Activated naive CD8-positive, alpha-beta T cell treated with anti-CD3 and anti-CD28 coated beads, Interleukin-2, amount 10 ng/mL, durations not matched to agents 7 days and 5 days (primary cell): Measurements from ENCODE around the gene KCTD1. TPM values are rescaled to one million over a fixed set of nuclear protein-coding genes. Genes with fewer than 3 reads are reported as not detected.

ENCODE experiments used
- ATAC-seq: fragments of 150-1000 bp; cut with Tn5 transposase; one replicate; pipeline ENCODE4 v1.10.0; 2021; ENCODE audit warnings: low read depth, moderate library complexity
- POLR2A ChIA-PET: fragments of 350-600 bp; sonication (Branson Sonifier 250); formaldehyde crosslinking; loops from one replicate; lab custom pipeline; 2021; ENCODE audit warnings: antibody characterized with exemption; lab: Charles Lee
- DNase-seq: peaks from one replicate; pipeline ENCODE4 v3.0.0; 2021
- H3K27ac Mint-ChIP-seq: one replicate; pipeline ENCODE4 v1.8.0; 2022; ENCODE audit warnings: mild to moderate bottlenecking, mixed read lengths
- H3K27me3 Mint-ChIP-seq: one replicate; pipeline ENCODE4 v1.8.0; 2022; ENCODE audit warnings: mild to moderate bottlenecking, moderate library complexity, mixed read lengths
- H3K36me3 Mint-ChIP-seq: one replicate; pipeline ENCODE4 v1.8.0; 2021; ENCODE audit warnings: mild to moderate bottlenecking, mixed read lengths
- H3K4me1 Mint-ChIP-seq: one replicate; pipeline ENCODE4 v1.8.0; 2021; ENCODE audit warnings: mixed read lengths
- H3K4me3 Mint-ChIP-seq: one replicate; pipeline ENCODE4 v1.8.0; 2022; ENCODE audit warnings: mild to moderate bottlenecking, moderate library complexity, mixed read lengths
- H3K9me3 Mint-ChIP-seq: one replicate; pipeline ENCODE4 v1.8.0; 2021; ENCODE audit warnings: mixed read lengths
- total RNA-seq, 2 experiments: library from RNA; stranded (reverse); gene quantifications; one replicate each; pipeline ENCODE4 v1.2.3, GENCODE V29; 2021

KCTD1 gene
- total RNA-seq, 2 experiments from 2014 or later = 4.0 to 4.1 TPM

DNA sequence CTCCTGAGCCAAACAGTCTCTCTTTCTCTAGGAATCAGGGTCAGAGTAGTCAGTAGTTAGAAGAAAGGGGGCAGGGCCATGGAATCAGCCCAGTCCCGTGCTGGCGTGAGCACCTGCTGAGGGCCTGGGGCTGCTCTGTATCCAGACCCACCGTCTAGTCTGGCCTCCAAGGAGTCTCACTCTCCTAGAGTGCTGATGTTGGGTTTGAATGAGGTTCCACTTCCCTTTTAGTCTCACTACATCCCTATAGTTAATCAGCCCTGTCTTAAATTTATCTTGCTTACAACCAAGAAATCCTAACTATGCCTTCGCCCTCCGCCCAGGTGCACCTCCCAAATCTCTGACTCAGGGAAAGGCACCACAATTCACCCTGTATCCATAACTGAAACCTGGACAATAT lies 13.4 kb upstream of the KCTD1 start:
- DNase-seq (no peak), ATAC-seq (no peak)
- no peak overlapping the region for H3K27ac Mint-ChIP-seq
- peaks cover 16% of the 10 kb centered on the region for H3K27me3 Mint-ChIP-seq
- no peaks in the 10 kb centered on the region for H3K9me3 Mint-ChIP-seq
- POLR2A ChIA-PET = no interaction called here
- no peaks in the 10 kb centered on the region for H3K4me1 Mint-ChIP-seq
- H3K36me3 Mint-ChIP-seq = no peaks in the 10 kb centered on the region
- no peak overlapping the region for H3K4me3 Mint-ChIP-seq

DNA sequence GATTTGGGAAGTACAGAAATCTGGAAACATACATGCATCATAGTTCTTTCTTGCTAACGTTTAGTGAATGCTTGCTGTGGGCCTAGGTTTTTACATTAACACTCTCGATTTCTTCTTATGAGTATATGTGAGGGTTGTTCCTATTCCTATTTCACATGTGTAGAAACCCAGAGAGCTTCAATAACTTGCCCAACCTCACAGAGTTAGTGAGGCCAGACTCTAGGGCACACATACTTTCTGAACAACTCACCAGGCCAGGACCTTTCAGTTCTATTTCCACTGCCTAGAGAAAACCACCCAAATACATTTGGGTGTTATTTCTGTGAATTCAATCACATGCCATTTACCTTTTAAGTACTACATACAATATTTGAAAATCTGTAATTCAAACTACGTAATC lies 8.2 kb upstream of the KCTD1 start:
- Mint-ChIP-seq H3K27me3 (peaks cover 38% of the 10 kb centered on the region), H3K36me3 (no peaks in the 10 kb centered on the region), H3K9me3 (no peaks in the 10 kb centered on the region), H3K4me1 (no peaks in the 10 kb centered on the region), H3K4me3 (no peak overlapping the region), H3K27ac (no peak overlapping the region)
- DNase-seq (no peak), ATAC-seq (no peak)
- POLR2A ChIA-PET = no interaction called here

DNA sequence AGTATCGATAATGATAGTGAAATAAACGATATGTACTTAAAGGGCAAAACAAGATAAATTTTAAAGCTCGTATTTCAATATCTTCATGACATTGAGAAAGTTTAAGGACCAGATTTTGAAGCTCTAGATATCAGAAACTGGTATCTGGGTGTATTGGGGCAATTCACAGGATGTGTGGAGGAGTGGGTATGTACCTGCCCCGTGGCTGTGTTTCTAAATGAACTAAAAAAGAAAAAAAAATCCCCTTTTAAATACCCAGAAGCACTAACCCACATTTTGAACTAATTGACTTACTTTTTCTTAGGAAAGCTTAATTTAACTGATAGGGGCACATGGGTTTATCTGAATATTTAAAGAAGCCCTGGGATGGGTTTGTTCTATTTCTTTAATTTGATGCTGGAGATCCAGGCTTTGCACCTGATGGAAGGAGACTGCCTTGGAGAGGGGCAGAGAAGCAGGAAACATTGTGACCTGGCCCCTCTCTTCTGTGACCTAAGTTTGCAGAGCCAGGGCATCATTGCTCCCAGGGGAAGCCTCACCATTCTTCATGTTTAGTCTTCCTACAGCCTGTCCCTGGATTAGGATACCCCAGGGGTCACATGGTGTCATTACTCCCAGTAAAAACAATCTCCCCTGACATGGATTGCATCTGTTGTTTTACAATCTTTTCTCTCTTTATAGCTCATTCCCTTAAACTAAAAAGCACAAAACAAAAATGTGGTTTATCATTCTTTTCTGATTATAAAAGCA lies 7.6 kb upstream of the KCTD1 start:
- H3K4me3 Mint-ChIP-seq = no peak overlapping the region
- no peak for ATAC-seq
- no peaks in the 10 kb centered on the region for H3K4me1 Mint-ChIP-seq
- POLR2A ChIA-PET = no interaction called here
- H3K27ac Mint-ChIP-seq = no peak overlapping the region
- no peak for DNase-seq
- H3K27me3 Mint-ChIP-seq = peaks cover 44% of the 10 kb centered on the region
- H3K36me3 Mint-ChIP-seq = no peaks in the 10 kb centered on the region
- no peaks in the 10 kb centered on the region for H3K9me3 Mint-ChIP-seq

DNA sequence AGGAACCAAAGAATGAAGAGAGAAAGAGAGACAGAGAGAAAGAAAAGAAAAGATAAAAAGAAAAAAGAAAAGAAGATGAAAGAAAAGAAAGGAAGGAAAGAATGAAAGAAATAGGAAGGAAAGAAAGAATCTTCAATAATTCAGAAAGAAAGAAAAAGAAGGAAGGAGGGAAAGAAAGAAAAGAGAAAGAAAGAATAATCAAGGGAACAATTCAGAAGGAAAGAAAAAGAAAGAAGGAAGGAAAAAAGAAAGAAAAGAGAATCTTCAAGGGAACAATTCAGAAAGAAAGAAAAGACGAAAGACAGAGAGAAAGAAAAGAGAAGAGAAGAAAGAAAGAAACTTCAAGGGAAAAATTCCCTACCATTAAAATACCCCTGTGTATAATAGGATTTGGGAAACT lies 5.6 kb upstream of the KCTD1 start:
- no peak for ATAC-seq
- DNase-seq = no peak

DNA sequence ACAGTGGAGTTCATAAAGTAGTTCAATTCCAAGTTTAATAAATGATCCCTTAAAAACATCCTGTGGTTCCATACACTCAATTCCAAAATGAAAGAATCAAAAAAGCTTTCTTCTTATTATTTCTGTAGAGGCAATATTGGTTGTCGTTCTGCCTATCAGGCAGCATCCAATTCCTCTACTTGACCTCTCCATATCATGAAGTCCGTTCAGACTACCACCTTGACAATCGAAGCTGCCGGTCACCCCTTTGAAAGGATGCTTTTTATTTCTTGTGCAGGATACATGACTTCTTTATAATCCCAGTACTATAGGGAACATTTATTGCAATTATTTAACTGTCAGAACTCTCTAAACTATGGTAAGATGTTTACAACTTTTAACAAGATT lies 3.3 kb upstream of the KCTD1 start:
- POLR2A ChIA-PET = no interaction called here
- DNase-seq (no peak), ATAC-seq (no peak)
- Mint-ChIP-seq H3K36me3 (no peaks in the 10 kb centered on the region), H3K4me1 (peaks cover 10% of the 10 kb centered on the region), H3K27me3 (peaks cover 50% of the 10 kb centered on the region), H3K27ac (no peak overlapping the region), H3K4me3 (no peak overlapping the region), H3K9me3 (no peaks in the 10 kb centered on the region)

More for the DNA sequence above, 5.6 kb upstream of the KCTD1 start:
- H3K27ac Mint-ChIP-seq = no peak overlapping the region
- H3K4me1 Mint-ChIP-seq = peaks cover 6% of the 10 kb centered on the region
- peaks cover 54% of the 10 kb centered on the region for H3K27me3 Mint-ChIP-seq
- no peaks in the 10 kb centered on the region for H3K36me3 Mint-ChIP-seq
- H3K4me3 Mint-ChIP-seq = no peak overlapping the region
- POLR2A ChIA-PET = no interaction called here
- H3K9me3 Mint-ChIP-seq = no peaks in the 10 kb centered on the region

DNA sequence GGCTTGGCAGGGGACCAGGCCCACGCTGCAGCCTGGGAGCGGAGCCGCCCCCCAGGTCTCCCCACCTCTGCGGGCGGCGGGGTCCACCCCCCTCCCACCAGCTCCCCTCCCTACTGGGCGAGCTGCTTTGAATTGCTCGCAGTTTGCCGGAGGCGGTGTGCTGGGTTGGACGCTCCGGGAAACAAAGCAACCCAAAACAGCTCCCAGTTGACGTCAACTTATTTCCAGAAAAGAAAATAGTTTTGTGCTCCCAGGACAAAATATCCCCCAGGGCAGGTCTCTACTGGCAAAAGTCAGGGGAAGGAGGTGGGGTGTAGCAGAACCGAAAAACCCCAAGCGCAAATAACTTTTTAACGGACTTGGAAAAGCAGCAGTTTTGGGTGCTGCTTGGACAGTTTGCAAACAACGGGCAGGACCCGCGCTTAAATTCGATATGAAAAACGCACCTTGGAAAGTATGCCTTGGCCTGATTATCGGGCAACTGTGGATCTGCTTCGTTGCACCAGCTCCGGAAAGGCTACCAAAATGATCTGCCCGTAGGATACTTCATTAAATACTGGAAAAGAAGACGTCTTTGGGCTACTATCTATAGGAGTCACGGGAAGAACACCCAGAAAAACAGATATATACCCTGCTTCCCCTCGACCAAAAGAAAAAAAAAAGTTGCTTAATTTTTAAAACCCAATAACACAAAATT lies 2.8 kb upstream of the KCTD1 start:
- H3K36me3 Mint-ChIP-seq = peaks cover 2% of the 10 kb centered on the region
- no peak overlapping the region for H3K4me3 Mint-ChIP-seq
- H3K9me3 Mint-ChIP-seq = no peaks in the 10 kb centered on the region
- H3K4me1 Mint-ChIP-seq = peaks cover 16% of the 10 kb centered on the region
- POLR2A ChIA-PET = no interaction called here
- H3K27me3 Mint-ChIP-seq = peaks cover 53% of the 10 kb centered on the region
- ATAC-seq = no peak
- peak; percentile 25 for DNase-seq
- H3K27ac Mint-ChIP-seq = no peak overlapping the region

DNA sequence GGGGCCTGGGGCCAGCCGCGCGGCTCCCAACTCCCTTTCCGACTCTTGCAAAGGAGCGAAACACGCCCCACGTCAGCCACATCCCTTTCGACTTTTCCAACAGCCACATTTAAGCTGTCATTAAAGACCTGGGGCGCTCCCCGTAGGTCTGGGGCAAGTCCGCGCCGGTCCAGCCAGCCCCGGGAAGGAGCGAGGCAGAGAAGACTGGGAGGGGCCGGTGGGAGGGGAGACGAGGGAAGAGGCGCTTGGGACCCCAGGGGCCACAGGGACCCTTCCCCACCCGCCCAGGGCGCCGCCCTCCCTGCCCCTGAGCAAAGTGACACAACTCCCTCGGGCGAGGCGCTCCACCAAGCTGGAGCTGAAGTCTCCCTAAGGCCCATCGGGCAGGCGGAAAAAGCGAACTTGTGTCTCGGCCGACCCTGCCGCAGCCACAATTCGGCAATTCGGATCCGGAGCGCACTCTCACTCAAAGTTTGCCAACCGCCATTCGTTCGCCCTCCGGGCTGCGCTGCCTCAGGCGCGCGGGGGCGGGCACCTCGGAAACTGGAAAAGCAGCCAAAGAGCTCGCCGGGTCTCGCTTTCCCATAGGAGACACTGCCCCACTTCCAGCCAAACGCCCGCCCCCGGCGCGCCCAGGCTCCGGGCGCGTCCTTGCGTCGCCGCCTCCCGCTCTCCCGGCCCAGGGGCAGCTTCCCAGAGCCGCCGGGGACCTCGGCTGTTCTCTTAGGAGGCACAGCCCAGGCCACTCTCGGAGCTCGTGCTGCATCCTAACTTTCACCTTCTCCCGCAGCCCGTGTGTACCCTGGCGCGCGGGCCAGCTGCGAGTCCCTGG lies 1.1 kb upstream of the KCTD1 start:
- Mint-ChIP-seq H3K4me1 (peaks cover 18% of the 10 kb centered on the region), H3K4me3 (peak overlapping the region; percentile 73), H3K27me3 (peaks cover 48% of the 10 kb centered on the region), H3K9me3 (no peaks in the 10 kb centered on the region), H3K36me3 (peaks cover 2% of the 10 kb centered on the region), H3K27ac (no peak overlapping the region)
- DNase-seq (peak; percentile 44), ATAC-seq (no peak)
- POLR2A ChIA-PET = no interaction called here

DNA sequence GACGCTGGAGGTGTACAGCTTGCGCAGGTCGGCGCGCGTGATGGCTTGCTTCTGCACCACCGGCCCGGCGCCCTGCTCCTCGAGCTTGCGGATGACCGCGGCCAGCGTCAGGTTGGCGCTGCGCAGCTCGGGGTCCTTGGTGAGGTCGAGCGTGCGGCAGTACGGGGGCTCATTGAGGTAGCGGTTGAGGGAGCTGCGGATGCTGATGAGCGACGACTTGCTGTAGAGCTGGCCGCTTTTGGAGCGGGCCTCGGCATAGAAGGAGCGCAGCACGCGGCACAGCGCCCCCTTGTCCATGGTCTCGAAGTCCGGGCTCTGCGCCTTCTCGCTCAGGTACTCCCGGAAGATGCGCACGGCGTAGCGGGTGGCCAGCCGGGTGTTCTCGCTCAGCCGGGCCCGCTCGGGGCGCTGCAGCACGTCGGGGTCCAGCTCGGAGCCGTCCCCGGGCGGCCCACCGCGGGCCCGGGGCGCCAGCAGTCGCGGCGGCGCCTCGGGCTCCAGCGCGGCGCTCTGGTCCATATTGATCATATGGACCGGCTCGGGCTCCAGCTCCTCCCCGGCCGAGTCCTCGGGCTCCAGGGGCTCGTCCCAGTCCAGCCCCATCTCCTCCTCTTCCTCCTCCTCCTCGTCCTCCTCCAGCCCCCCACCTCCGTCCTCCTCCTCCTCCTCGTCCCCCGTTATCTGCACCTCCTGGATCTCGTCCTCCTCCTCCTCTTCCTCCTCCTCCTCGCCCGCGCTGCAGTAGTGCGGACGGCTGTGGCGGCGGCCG lies 523 bp downstream of the KCTD1 start:
- H3K27ac Mint-ChIP-seq = peak overlapping the region; percentile 71
- DNase-seq (peak; percentile 74), ATAC-seq (peak; percentile 79)
- H3K36me3 Mint-ChIP-seq = peaks cover 4% of the 10 kb centered on the region
- H3K4me1 Mint-ChIP-seq = peaks cover 24% of the 10 kb centered on the region
- peak overlapping the region; percentile 89 for H3K4me3 Mint-ChIP-seq
- POLR2A ChIA-PET = interaction anchor here (0.9 to 1.2 kb wide), 2 partner anchors 67 to 164 kb away, joined by 3 to 4 read pairs; no protein-coding TSS in a partner anchor
- no peaks in the 10 kb centered on the region for H3K9me3 Mint-ChIP-seq
- H3K27me3 Mint-ChIP-seq = peaks cover 33% of the 10 kb centered on the region

DNA sequence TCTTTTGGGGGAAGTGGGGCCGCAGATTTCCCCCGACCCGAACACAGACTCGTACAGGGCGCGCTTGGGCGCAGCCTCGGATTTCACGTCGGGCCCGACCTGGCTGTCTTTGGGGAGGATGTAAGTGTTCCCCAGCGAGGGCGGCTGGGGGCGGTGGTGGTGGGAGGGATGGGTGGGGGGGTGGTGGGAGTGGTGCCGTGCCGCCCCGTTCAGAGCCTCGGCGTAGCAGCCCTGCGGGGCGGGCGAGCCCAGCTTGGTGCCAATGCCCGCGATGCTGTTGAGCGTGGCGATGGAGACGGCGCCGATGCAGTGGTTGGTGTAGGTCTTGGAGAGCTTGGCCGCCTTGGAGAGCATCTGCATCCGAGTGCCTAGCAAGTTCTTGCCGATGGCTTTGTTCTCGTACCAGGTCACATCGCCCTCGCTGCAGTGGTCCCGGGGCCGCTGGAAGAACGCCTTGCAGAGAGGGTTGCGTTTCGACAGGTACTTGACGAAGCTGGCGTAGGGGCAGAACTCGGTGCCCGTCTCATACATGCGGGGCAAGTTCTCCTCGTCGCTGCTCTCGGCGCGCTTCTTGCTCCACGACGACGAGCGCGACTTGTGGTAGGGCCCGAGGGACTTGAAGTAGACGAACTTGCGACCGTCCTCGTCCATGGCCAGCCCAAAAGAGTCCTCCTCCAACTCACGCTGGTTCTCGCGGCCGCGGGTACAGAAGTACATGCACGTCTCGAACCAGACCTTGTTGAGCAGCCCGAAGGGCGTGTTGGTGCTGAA lies 1.3 kb downstream of the KCTD1 start:
- Mint-ChIP-seq H3K27me3 (peaks cover 26% of the 10 kb centered on the region), H3K4me1 (peaks cover 24% of the 10 kb centered on the region), H3K4me3 (peak overlapping the region; percentile 73), H3K36me3 (peaks cover 4% of the 10 kb centered on the region), H3K27ac (no peak overlapping the region), H3K9me3 (no peaks in the 10 kb centered on the region)
- POLR2A ChIA-PET = interaction anchor here (0.9 to 1.2 kb wide), 2 partner anchors 66 to 163 kb away, joined by 3 to 4 read pairs; no protein-coding TSS in a partner anchor
- ATAC-seq (no peak), DNase-seq (no peak)

DNA sequence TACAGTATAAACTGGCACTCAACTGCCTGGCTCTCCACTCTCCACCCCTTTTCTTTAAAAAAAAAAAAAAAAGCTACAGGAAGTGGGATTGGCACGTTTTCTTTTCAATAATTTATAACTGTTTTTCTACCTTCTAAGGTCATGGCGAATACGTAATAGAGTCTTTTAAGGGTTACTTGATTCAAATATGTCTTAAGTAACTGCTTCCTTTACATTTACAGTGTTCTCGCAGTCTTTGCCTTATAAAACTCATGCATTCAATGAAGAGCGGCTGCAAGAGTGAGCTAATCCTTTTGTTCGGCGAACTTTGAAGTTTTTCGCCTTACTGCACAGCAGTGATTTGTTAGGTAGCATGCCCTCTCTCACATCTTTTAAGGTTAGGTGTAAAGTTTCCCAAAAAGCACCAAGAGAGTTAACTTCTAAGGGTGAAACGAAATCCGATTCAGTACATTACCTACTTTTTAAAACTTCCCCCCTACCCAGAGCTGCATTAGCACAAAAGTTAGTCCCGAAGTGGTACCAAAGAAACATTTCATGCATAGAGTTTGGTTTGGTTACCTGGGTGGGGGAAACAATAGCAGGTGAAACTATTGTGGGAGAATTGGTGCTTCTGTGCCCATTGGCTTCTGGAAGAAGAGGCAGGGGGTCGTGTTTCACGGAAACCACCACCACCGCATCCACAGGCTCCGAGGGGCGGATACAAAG lies 2.0 kb downstream of the KCTD1 start:
- DNase-seq (no peak), ATAC-seq (no peak)
- no peak overlapping the region for H3K4me3 Mint-ChIP-seq
- no peaks in the 10 kb centered on the region for H3K9me3 Mint-ChIP-seq
- no peak overlapping the region for H3K27ac Mint-ChIP-seq
- peaks cover 18% of the 10 kb centered on the region for H3K27me3 Mint-ChIP-seq
- POLR2A ChIA-PET = no interaction called here
- peaks cover 24% of the 10 kb centered on the region for H3K4me1 Mint-ChIP-seq
- H3K36me3 Mint-ChIP-seq = peaks cover 4% of the 10 kb centered on the region

DNA sequence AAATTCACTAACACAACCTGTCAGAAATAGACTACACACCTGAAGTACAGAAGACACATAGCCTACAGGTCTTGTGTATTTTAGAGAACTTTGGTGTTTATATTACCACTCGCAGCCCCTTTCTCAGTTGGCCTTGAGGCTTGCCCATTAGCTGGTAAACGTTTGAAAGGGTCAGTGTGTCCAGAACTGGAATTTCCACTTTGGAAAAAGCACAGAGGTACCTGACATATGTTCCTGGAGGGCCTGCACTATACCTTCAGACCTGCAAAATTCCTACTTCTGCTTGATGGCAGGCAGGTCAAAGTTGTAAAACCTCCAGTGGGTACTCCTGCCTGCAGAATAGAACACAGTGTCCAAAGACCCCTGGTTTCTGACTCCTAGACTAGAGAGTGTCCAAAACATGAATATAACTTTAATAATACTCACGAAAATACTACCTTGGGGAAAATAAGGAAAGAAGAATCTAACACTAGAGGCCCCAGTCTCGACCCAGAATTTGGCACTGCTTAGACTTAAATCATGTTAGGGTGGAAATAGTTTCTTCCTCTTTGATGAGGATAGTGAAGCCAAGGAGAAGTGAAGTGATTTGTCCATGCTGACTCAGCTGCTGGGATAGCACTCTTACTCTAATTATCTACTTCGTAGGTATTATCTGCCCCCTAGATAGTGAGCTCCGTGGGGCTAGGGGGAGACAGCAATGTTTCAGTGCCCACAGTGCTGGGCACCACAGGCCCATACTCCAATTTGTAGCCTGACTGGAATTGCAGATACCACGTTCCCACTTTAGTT lies 2.8 kb downstream of the KCTD1 start:
- DNase-seq = no peak
- peaks cover 23% of the 10 kb centered on the region for H3K4me1 Mint-ChIP-seq
- ATAC-seq = no peak
- peaks cover 4% of the 10 kb centered on the region for H3K36me3 Mint-ChIP-seq
- H3K27me3 Mint-ChIP-seq = peaks cover 13% of the 10 kb centered on the region
- H3K27ac Mint-ChIP-seq = no peak overlapping the region
- no peaks in the 10 kb centered on the region for H3K9me3 Mint-ChIP-seq
- H3K4me3 Mint-ChIP-seq = no peak overlapping the region
- POLR2A ChIA-PET = no interaction called here
